HCT116 (cell line): ENCODE results near the gene CHRNG. TPM values are rescaled to one million over a fixed set of nuclear protein-coding genes. Genes with fewer than 3 reads are reported as not detected.
A peak's percentile ranks its signal among the peaks of the same experiment; 100 is the strongest.

Source experiments
- ATAC-seq: fragments of 200-7000 bp; cut with Tn5 transposase; 2 replicates; pipeline ENCODE4 v1.9.1; 2020; ENCODE audit warnings: mild to moderate bottlenecking, moderate library complexity
- BruUV-seq: library from RNA; stranded (reverse); fragments of 400-500 nt; replicated peaks from 2 replicates; lab custom pipeline; 2021; lab: Mats Ljungman, UMichigan
- CTCF ChIA-PET: fragments of 300-600 bp; sonication (Branson Sonifier 250); formaldehyde crosslinking; loops from one replicate; lab custom pipeline; 2021; ENCODE audit warnings: antibody characterized with exemption; lab: Charles Lee
- POLR2A ChIA-PET: fragments of 300-600, 350-600 bp; sonication (Branson Sonifier 250); formaldehyde crosslinking; loops from one replicate; lab custom pipeline; 2021; ENCODE audit warnings: antibody characterized with exemption; lab: Charles Lee
- RAD21 ChIA-PET, 2 experiments: fragments of 300-600 bp; sonication (Branson Sonifier 250); formaldehyde crosslinking; loops; one replicate each; lab custom pipeline; 2023; ENCODE audit warnings: low total read pairs in 2 of 2; ENCODE audit not compliant: uncharacterized antibody in 2 of 2, unreplicated experiment in 2 of 2, low non-redundant PET in 1 of 2; lab: Charles Lee
- DNase-seq: peaks from one replicate; pipeline ENCODE4 v3.0.0-alpha.2; 2010; ENCODE audit warnings: low read depth, low spot score
- H2AFZ ChIP-seq: fragments of 200-600 bp; shearing (Covaris generic), sonication (generic); 2 replicates; pipeline ENCODE4 v1.6.1; 2017; ENCODE audit warnings: low read depth, mixed run types, mixed read lengths, antibody characterized with exemption, low read length; ENCODE audit not compliant: poor library complexity, severe bottlenecking
- H3K27ac ChIP-seq: 2 replicates; pipeline ENCODE4 v1.5.1; 2012; ENCODE audit warnings: low read depth, low read length
- H3K27me3 ChIP-seq: fragments of 200-600 bp; sonication (generic); 2 replicates; pipeline ENCODE4 v1.6.1; 2016; ENCODE audit warnings: mixed run types, low read length, mixed read lengths; ENCODE audit not compliant: insufficient read depth
- H3K36me3 ChIP-seq, 2 experiments: fragments of 200-500 bp in 1 of 2; fragments of 200-600 bp in 1 of 2; sonication (Bioruptor generic) in 1 of 2; sonication (generic) in 1 of 2; 2 replicates each; pipeline versions ENCODE4 v1.5.1 to v1.6.1; 2014 to 2016; ENCODE audit warnings: low read length in 2 of 2, inconsistent platforms in 1 of 2, mixed read lengths in 1 of 2, mixed run types in 1 of 2; ENCODE audit not compliant: insufficient read depth in 2 of 2, control insufficient read depth in 1 of 2
- H3K4me1 ChIP-seq, 2 experiments: fragments of 200-600 bp in 1 of 2; sonication (generic) in 1 of 2; 2 replicates each; pipeline versions ENCODE4 v1.5.1 to v1.6.1; 2012 to 2017; ENCODE audit warnings: low read length in 2 of 2, inconsistent platforms in 1 of 2, mild to moderate bottlenecking in 1 of 2, mixed read lengths in 1 of 2, mixed run types in 1 of 2, moderate library complexity in 1 of 2; ENCODE audit not compliant: insufficient read depth in 2 of 2, control insufficient read depth in 1 of 2
- H3K4me2 ChIP-seq: fragments of 200-600 bp; sonication (generic); 2 replicates; pipeline ENCODE4 v1.6.1; 2017; ENCODE audit warnings: mixed run types, low read length, mixed read lengths
- H3K4me3 ChIP-seq, 2 experiments: fragments of 200-600 bp in 1 of 2; sonication (generic) in 1 of 2; replicated peaks in 1 of 2; 2 replicates each; pipeline ENCODE4 v1.5.1; 2011 to 2016; ENCODE audit warnings: low read length in 2 of 2, control low read depth in 1 of 2, low read depth in 1 of 2, mild to moderate bottlenecking in 1 of 2, mixed read lengths in 1 of 2, mixed run types in 1 of 2
- H3K79me2 ChIP-seq: fragments of 200-600 bp; sonication (generic); 2 replicates; pipeline ENCODE4 v1.6.1; 2017; ENCODE audit warnings: mild to moderate bottlenecking, mixed run types, low read length, moderate library complexity, mixed read lengths; ENCODE audit not compliant: insufficient read depth
- H3K9ac ChIP-seq: fragments of 200-600 bp; sonication (generic); 2 replicates; pipeline ENCODE4 v1.6.1; 2016; ENCODE audit warnings: low read length, mixed read lengths
- H3K9me2 ChIP-seq: fragments of 200-600 bp; sonication (generic), shearing (Covaris generic); 2 replicates; pipeline ENCODE4 v1.6.1; 2017; ENCODE audit warnings: mixed run types, mild to moderate bottlenecking, moderate library complexity; ENCODE audit not compliant: insufficient read depth
- H3K9me3 ChIP-seq, 2 experiments: fragments of 200-500 bp in 1 of 2; fragments of 200-600 bp in 1 of 2; sonication (Bioruptor generic) in 1 of 2; sonication (generic) in 1 of 2; 2 replicates each; pipeline ENCODE4 v1.6.1; 2014 to 2017; ENCODE audit warnings: low read length in 2 of 2, mixed read lengths in 2 of 2, inconsistent platforms in 1 of 2, low read depth in 1 of 2, mild to moderate bottlenecking in 1 of 2, mixed run types in 1 of 2, moderate library complexity in 1 of 2; ENCODE audit not compliant: control insufficient read depth in 1 of 2, insufficient read depth in 1 of 2
- H4K20me1 ChIP-seq: fragments of 200-600 bp; sonication (generic), shearing (Covaris generic); 2 replicates; pipeline ENCODE4 v1.6.1; 2017; ENCODE audit warnings: mixed run types, mild to moderate bottlenecking, moderate library complexity; ENCODE audit not compliant: insufficient read depth
- ATF3 ChIP-seq: IDR thresholded peaks from 2 replicates; pipeline ENCODE4 v1.6.1; 2012
- ELF1 ChIP-seq: IDR thresholded peaks from 2 replicates; pipeline ENCODE4 v1.6.1; 2012; ENCODE audit warnings: low read depth, borderline replicate concordance
- JUND ChIP-seq: IDR thresholded peaks from 2 replicates; pipeline ENCODE4 v1.6.1; 2012
- POLR2A ChIP-seq: IDR thresholded peaks from 2 replicates; pipeline ENCODE4 v1.7.0; 2011; ENCODE audit warnings: borderline replicate concordance; ENCODE audit not compliant: insufficient read depth, insufficient read length; ENCODE audit errors: extremely low read depth
- POLR2AphosphoS5 ChIP-seq: IDR thresholded peaks from 2 replicates; pipeline ENCODE4 v1.6.1; 2011; ENCODE audit warnings: mild to moderate bottlenecking, low read depth, low read length, moderate library complexity
- SP1 ChIP-seq: IDR thresholded peaks from 2 replicates; pipeline ENCODE4 v1.6.1; 2012; ENCODE audit warnings: low read depth
- ZNF274 ChIP-seq: fragments of 200-500 bp; sonication (Bioruptor generic); IDR thresholded peaks from 2 replicates; pipeline ENCODE4 v1.6.1; 2014; ENCODE audit warnings: mild to moderate bottlenecking, low read depth, low read length, inconsistent platforms
- intact Hi-C: fragments of 100-400 bp; cut with micrococcal nuclease; formaldehyde crosslinking; loops from 2 replicates; pipeline ENCODE4 v1.10.0; 2022
- total RNA-seq: library from RNA; stranded (reverse); gene quantifications from one replicate; pipeline ENCODE4 v1.2.1, GENCODE V29; 2021; ENCODE audit not compliant: unreplicated experiment

CHRNG gene
- total RNA-seq, 1 experiment from 2014 or later: not detected

- CTCF ChIA-PET: no interaction called here
- no peaks in the 10 kb centered on the region for H4K20me1 ChIP-seq
- RAD21 ChIA-PET: no interaction called here
- H3K36me3 ChIP-seq: no peaks in the 10 kb centered on the region
- no TSS peak for BruUV-seq
- DNase-seq (no peak), ATAC-seq (no peak)
- no peak overlapping the region for H3K4me3 ChIP-seq
- intact Hi-C loops: no loop called here
- POLR2A ChIA-PET: interaction anchor here (0.6 kb wide), 1 partner anchor 10 kb away, joined by 6 read pairs; no protein-coding TSS in a partner anchor
- peaks cover 0 to 3% of the 10 kb centered on the region in 2 experiments; a peak in 3 of 4 replicates for H3K9me3 ChIP-seq
- H3K27me3 ChIP-seq: no peaks in the 10 kb centered on the region
- H3K4me2 ChIP-seq: no peak overlapping the region
- no peak overlapping the region for H3K9ac ChIP-seq
- H3K27ac ChIP-seq: no peak overlapping the region
- TF ChIP-seq POLR2AphosphoS5 (peak; percentile 8; the same call in 1 of the 2 replicates), POLR2A (no peak), SP1 (no peak), ZNF274 (no peak), JUND (no peak), ATF3 (no peak)
- no peaks in the 10 kb centered on the region for H3K9me2 ChIP-seq
- no peaks in the 10 kb centered on the region for H3K79me2 ChIP-seq
- H2AFZ ChIP-seq: no peak overlapping the region
- 0 out of 4 replicates have a peak, but pooled peaks cover 0 to 3% of the 10 kb centered on the region in 2 experiments for H3K4me1 ChIP-seq
Observed at GRCh38 chr2:232541195-232541960, 1.9 kb downstream of the CHRNG start.

- RAD21 ChIA-PET: no interaction called here
- Histone ChIP-seq H3K27ac (no peak overlapping the region), H3K4me2 (no peak overlapping the region), H3K9me3 (no peaks in the 10 kb centered on the region), H3K4me1 (0 out of 4 replicates have a peak, but pooled peaks cover 0 to 3% of the 10 kb centered on the region in 2 experiments), H2AFZ (no peak overlapping the region), H3K79me2 (peaks cover 1% of the 10 kb centered on the region), H3K9ac (no peak overlapping the region), H3K4me3 (no peak overlapping the region), H3K27me3 (no peaks in the 10 kb centered on the region), H3K9me2 (no peaks in the 10 kb centered on the region), H4K20me1 (no peaks in the 10 kb centered on the region), H3K36me3 (peaks cover 1 to 2% of the 10 kb centered on the region in 2 experiments; a peak in 1 of 4 replicates)
- no peak for TF ChIP-seq ELF1
- TF ChIP-seq POLR2AphosphoS5: peak; percentile 5; the same call in 1 of the 2 replicates
- no peak for DNase-seq
- no peak for ATAC-seq
- intact Hi-C loops: no loop called here
- CTCF ChIA-PET: no interaction called here
- POLR2A ChIA-PET: no interaction called here
- BruUV-seq: no TSS peak
Observed at GRCh38 chr2:232541961-232542714, 2.6 kb downstream of the CHRNG start.
